WTC11 (cell line): ENCODE results near the gene ARL8A.

ENCODE experiments used
- ATF2 ChIP-seq: sonication (generic); formaldehyde crosslinking; IDR thresholded peaks from 2 replicates; pipeline ENCODE4 v1.8.1; 2022; ENCODE audit warnings: low read depth, missing genetic modification reagents, borderline replicate concordance
- CTCF ChIP-seq: fragments of 200-600 bp; IDR thresholded peaks from 2 replicates; pipeline ENCODE4 v1.8.0; 2022; ENCODE audit warnings: antibody characterized with exemption
- E2F1 ChIP-seq: sonication (generic); formaldehyde crosslinking; IDR thresholded peaks from 2 replicates; pipeline ENCODE4 v1.8.0; 2022; ENCODE audit warnings: mild to moderate bottlenecking, missing genetic modification reagents
- E2F4 ChIP-seq: sonication (generic); formaldehyde crosslinking; IDR thresholded peaks from 2 replicates; pipeline ENCODE4 v1.8.1; 2022; ENCODE audit warnings: low read depth, mild to moderate bottlenecking, moderate library complexity, missing genetic modification reagents, borderline replicate concordance
- ELF4 ChIP-seq: sonication (generic); formaldehyde crosslinking; IDR thresholded peaks from 2 replicates; pipeline ENCODE4 v1.8.1; 2022; ENCODE audit warnings: low read depth, mild to moderate bottlenecking, moderate library complexity, missing genetic modification reagents
- IRF2 ChIP-seq: sonication (generic); formaldehyde crosslinking; IDR thresholded peaks from 2 replicates; pipeline ENCODE4 v1.8.0; 2022; ENCODE audit warnings: low read depth, missing genetic modification reagents, borderline replicate concordance
- MAX ChIP-seq: sonication (generic); formaldehyde crosslinking; IDR thresholded peaks from 2 replicates; pipeline ENCODE4 v1.8.0; 2022; ENCODE audit warnings: mild to moderate bottlenecking, missing genetic modification reagents
- NFE2L1 ChIP-seq: sonication (generic); formaldehyde crosslinking; IDR thresholded peaks from 2 replicates; pipeline ENCODE4 v1.8.1; 2023; ENCODE audit warnings: missing genetic modification reagents
- TCF7 ChIP-seq: sonication (generic); formaldehyde crosslinking; IDR thresholded peaks from 2 replicates; pipeline ENCODE4 v1.8.0; 2022; ENCODE audit warnings: mild to moderate bottlenecking, low read depth, missing genetic modification reagents, moderate library complexity
- TEAD4 ChIP-seq: sonication (generic); formaldehyde crosslinking; IDR thresholded peaks from 2 replicates; pipeline ENCODE4 v1.8.0; 2022; ENCODE audit warnings: mild to moderate bottlenecking, missing genetic modification reagents
- ZBTB21 ChIP-seq: sonication (generic); formaldehyde crosslinking; IDR thresholded peaks from 2 replicates; pipeline ENCODE4 v1.8.1; 2023; ENCODE audit warnings: mild to moderate bottlenecking, missing genetic modification reagents, borderline replicate concordance
- ZNF138 ChIP-seq: sonication (generic); formaldehyde crosslinking; conservative IDR thresholded peaks from 2 replicates; pipeline ENCODE4 v1.8.1; 2022; ENCODE audit warnings: mild to moderate bottlenecking, moderate library complexity, missing genetic modification reagents

GRCh38 chr1:202112859-202113689 is 31.5 kb downstream of the ARL8A start:
- no peak for TF ChIP-seq CTCF
- TF ChIP-seq ELF4 (CRISPR knock-in tag), result no peak
- TF ChIP-seq MAX, result no peak
- no peak for TF ChIP-seq ATF2 (CRISPR knock-in tag)
- TF ChIP-seq ZNF138 (CRISPR knock-in tag), result no peak
- no peak for TF ChIP-seq IRF2 (CRISPR knock-in tag)
- TF ChIP-seq NFE2L1 (CRISPR knock-in tag), result no peak
- TF ChIP-seq E2F1 (CRISPR knock-in tag), result no peak
- TF ChIP-seq TCF7 (CRISPR knock-in tag), result no peak
- no peak for TF ChIP-seq TEAD4 (CRISPR knock-in tag)
- no peak for TF ChIP-seq E2F4 (CRISPR knock-in tag)
- TF ChIP-seq ZBTB21 (CRISPR knock-in tag), result no peak
